ENCODE results near the gene DCAKD.

DCAKD gene, protein sequence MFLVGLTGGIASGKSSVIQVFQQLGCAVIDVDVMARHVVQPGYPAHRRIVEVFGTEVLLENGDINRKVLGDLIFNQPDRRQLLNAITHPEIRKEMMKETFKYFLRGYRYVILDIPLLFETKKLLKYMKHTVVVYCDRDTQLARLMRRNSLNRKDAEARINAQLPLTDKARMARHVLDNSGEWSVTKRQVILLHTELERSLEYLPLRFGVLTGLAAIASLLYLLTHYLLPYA

DNA sequence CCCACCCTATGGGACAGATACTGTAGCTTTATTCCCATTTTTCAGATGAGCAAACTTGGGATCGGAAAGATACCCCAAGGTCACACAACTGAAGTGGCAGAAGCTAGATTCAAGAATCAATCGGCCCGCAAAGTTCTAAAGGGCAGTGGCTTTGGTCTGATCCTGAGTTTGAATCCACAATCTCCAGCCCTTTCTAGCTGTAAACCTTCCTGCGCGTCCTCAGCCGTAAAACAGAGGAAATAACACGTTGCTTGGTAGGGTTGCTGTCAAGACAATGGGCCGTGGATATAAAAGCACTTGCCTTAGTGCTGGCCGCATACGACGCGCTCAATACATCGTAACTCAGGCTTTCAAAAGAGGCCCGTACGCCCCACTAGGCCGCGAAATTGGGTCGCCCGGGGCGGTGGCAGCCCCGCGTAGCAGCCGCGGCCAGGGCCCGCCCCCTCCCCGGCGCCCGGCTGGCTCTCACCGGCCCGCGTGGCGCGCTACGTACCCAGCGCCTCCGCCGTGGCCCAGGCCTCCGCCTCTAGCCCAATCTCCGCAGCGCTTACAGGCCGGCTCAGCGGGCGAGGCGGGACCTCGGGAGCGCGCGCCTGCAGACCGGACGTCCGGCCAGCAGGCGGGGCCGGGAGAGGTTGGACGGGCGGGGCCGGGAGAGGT, at the start of gene DCAKD:
TSS of gene DCAKD (minus strand) at position 573 of the 660 bp plus-strand sequence. CDS start 16,747 bp downstream, outside the sequence.
- DNase-seq (ENCODE audit: low spot score): peak; percentile 96
- in situ Hi-C loops (cut with MboI; ENCODE audit: low pct_unique_long_range_greater_than_20kb, low sequenced_read_pairs, unreplicated experiment): no loop called here

DNA sequence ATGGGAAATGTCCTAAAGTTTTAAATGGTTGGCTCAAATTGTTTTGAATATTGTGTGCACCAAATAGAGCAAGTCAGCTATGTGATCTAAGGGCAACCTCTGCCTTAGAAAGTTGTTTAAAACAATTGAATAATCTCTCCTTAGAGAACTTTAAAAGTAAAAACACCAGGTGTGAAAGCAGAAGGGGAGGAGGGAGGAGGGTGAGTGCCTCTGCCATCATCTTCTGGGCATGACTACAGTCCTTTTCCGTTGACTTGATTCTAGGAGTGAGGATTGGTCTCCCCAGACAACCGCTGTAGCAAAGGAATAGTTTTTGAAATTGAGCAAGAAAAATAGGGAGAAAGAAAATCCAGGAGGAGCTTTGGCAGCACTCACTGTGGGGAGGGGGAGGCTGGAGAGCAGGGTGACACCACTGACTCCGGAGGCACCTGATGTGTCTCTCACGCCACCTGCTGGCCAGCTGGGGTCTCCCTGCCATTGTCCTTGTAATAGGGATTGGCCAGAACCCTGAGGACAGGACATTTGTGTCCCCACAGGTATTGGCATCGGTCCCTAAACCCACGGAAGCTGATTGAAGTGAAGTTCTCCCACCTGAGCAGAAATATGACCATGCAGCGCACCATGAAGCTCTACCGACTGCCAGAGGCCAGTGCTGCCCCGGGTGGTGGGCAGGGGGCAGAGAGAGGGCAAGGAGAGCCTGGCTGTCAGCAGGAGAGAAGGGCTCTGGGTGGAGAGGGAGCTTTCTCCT, 47.6 kb upstream of the DCAKD start:
- in situ Hi-C loops (cut with MboI; ENCODE audit: low pct_unique_long_range_greater_than_20kb, low sequenced_read_pairs, unreplicated experiment): no loop called here
- DNase-seq (ENCODE audit: low spot score): peak; percentile 89
- TF ChIP-seq, protein P1, sequence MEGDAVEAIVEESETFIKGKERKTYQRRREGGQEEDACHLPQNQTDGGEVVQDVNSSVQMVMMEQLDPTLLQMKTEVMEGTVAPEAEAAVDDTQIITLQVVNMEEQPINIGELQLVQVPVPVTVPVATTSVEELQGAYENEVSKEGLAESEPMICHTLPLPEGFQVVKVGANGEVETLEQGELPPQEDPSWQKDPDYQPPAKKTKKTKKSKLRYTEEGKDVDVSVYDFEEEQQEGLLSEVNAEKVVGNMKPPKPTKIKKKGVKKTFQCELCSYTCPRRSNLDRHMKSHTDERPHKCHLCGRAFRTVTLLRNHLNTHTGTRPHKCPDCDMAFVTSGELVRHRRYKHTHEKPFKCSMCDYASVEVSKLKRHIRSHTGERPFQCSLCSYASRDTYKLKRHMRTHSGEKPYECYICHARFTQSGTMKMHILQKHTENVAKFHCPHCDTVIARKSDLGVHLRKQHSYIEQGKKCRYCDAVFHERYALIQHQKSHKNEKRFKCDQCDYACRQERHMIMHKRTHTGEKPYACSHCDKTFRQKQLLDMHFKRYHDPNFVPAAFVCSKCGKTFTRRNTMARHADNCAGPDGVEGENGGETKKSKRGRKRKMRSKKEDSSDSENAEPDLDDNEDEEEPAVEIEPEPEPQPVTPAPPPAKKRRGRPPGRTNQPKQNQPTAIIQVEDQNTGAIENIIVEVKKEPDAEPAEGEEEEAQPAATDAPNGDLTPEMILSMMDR (IDR thresholded peaks at IDR 0.05; ENCODE audit: extremely low read depth, insufficient read depth, missing control alignments): peak; percentile 91

More for the DNA sequence above, at the start of gene DCAKD:
- TF ChIP-seq, protein P1 (IDR thresholded peaks at IDR 0.05; ENCODE audit: extremely low read depth, insufficient read depth, missing control alignments): no peak

DNA sequence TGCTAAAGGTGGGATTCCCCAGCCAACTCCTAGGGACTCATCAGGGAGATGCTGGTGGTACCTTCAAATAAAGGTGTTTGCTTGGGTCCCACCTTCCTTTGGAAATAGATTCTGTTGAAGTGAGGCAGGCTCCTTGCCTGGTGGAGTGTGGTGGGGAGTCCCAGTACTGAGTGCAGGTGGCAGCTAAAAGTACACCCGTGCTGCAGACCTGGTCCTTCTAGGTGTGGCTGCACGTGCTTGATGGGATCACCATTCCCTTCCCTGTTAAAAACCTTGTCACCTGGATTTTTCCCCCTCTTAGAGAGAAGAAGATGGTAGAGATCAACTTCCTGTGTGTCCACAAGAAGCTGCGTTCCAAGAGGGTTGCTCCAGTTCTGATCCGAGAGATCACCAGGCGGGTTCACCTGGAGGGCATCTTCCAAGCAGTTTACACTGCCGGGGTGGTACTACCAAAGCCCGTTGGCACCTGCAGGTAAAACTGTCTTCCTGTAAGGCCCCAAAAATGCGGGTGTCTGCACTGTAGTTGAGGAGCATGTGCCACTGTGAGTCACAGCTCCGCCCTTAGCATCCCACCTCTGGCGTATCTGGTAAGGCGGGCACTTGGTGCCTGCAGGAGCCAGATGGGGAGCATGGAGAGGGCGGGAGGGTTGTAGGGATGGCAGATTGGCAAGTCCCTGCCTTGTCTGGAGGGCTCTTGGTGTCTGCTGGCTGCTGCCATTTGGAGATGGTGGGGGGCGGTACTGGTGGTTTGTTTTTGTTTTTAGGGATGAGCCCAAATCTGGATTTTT, 46.8 kb upstream of the DCAKD start:
- TF ChIP-seq, protein P1 (IDR thresholded peaks at IDR 0.05; ENCODE audit: extremely low read depth, insufficient read depth, missing control alignments): no peak
- in situ Hi-C loops (cut with MboI; ENCODE audit: low pct_unique_long_range_greater_than_20kb, low sequenced_read_pairs, unreplicated experiment): no loop called here
- no peak for DNase-seq (ENCODE audit: low spot score)

DNA sequence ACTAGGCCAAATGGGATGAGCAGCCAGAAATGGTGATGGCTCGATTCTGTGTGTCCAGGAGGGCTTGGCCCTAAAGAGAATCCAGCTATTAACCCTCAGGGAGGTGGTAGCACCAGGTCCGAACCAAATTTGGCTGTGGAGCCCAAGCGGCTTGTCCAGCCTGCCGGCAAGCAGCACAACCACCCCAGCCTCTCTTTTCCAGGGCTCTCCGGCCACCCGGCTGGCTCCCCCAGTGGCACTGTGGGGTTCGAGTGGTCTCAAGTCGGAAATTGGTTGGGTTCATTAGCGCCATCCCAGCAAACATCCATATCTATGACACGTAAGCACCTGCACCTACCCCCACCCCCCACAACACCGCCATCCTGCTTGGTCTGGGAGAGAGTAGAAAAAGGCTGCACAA, 45.5 kb upstream of the DCAKD start:
- TF ChIP-seq, protein P1 (IDR thresholded peaks at IDR 0.05; ENCODE audit: extremely low read depth, insufficient read depth, missing control alignments): no peak
- DNase-seq (ENCODE audit: low spot score): no peak
- in situ Hi-C loops (cut with MboI; ENCODE audit: low pct_unique_long_range_greater_than_20kb, low sequenced_read_pairs, unreplicated experiment): no loop called here

DNA sequence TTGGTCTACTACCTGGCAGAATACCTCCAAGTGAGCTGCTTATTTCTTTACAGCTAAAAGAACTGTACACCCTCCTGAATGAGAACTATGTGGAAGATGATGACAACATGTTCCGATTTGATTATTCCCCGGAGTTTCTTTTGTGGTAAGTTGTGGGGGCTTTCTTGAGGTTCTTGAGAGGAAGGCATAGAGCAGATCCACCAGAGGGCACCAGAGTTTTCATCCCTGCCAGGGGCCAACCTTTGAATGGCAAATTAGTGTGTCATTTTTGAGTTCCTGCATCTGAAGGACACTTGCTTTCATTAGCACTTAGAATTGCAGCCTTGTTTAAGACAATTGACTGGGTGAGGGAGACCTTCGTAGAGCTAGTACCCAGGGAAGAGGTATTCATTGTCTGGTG, 44.7 kb upstream of the DCAKD start:
- TF ChIP-seq, protein P1 (IDR thresholded peaks at IDR 0.05; ENCODE audit: extremely low read depth, insufficient read depth, missing control alignments): peak; percentile 39
- in situ Hi-C loops (cut with MboI; ENCODE audit: low pct_unique_long_range_greater_than_20kb, low sequenced_read_pairs, unreplicated experiment): no loop called here

More for the DNA sequence above, 44.7 kb upstream of the DCAKD start:
- DNase-seq (ENCODE audit: low spot score): no peak

Measured in GM13977 (cell line).